Mesothelial cell of epicardium (in vitro differentiated cells): Measurements from ENCODE around the gene ASTL. TPM values are rescaled to one million over a fixed set of nuclear protein-coding genes. Genes with fewer than 3 reads are reported as not detected.

Source experiments
- DNase-seq, 2 experiments: peaks; one replicate each; pipeline ENCODE4 v3.0.0; 2021; ENCODE audit warnings: low spot score in 2 of 2; ENCODE audit not compliant: unreplicated experiment in 2 of 2
- H3K27ac Mint-ChIP-seq: 2 replicates; pipeline ENCODE4 v1.8.0; 2021; ENCODE audit warnings: mixed read lengths
- H3K27me3 Mint-ChIP-seq: 2 replicates; pipeline ENCODE4 v1.8.0; 2021; ENCODE audit warnings: low read depth, mixed read lengths
- H3K36me3 Mint-ChIP-seq: 2 replicates; pipeline ENCODE4 v1.8.0; 2021; ENCODE audit warnings: mixed read lengths
- H3K4me1 Mint-ChIP-seq: 2 replicates; pipeline ENCODE4 v1.8.0; 2021; ENCODE audit warnings: mixed read lengths
- H3K4me3 Mint-ChIP-seq: 2 replicates; pipeline ENCODE4 v1.8.0; 2021; ENCODE audit warnings: mild to moderate bottlenecking, moderate library complexity, mixed read lengths
- H3K9me3 Mint-ChIP-seq: 2 replicates; pipeline ENCODE4 v1.8.0; 2021; ENCODE audit warnings: mixed read lengths
- total RNA-seq: library from RNA; stranded (reverse); gene quantifications from 3 replicates; pipeline ENCODE4 v1.2.1, GENCODE V29; 2021
- TF ChIP-seq, protein P1 (sequence below): fragments of 200-600 bp; sonication (generic); IDR thresholded peaks from one replicate; pipeline ENCODE4 v1.5.0; 2021; ENCODE audit warnings: antibody characterized with exemption; ENCODE audit not compliant: unreplicated experiment

ASTL gene
- total RNA-seq, 1 donor from 2014 or later = 1.2 TPM

DNA sequence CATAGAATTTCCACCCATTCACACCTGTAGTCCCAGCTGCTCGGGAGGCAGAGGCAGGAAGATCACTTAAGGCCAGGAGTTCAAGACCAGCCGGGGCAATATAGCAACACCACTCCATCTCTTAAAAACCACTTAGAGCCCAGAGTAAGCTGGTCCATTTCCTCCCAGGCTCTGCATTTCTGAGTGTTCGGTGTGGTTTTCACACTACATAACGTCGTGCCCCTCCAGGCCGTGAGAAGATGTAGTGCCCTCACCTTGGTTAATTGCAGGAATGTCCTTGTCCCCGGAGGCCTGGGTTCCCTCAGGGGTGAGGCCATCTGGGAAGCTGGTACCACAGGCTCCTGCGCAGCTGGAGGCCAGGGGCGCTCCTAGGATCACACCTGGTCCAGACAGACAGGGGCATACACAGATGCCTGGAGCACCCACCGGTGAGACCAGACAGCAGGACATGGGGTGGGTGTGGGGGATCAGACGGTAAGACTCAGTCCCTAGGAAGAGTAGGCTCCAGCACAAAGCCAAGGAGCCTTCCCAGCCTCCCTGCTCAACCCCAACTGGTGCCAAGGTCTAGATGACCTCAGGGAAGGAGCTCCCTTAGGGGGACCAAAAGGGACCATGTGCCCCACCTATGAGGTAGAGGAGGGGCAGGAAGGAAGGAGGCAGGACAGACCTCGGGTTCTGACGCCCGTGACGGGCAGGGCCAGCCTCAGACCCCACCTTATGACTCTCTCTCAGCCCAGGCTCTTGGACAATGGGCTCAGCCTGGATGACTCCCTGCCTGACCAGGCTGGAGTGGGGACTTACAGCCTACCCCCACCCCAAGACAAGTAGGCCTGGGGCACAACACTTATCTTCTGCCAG lies 752 bp downstream of the ASTL start:
- no peak for DNase-seq
- Mint-ChIP-seq H3K27me3 (peaks cover 36% of the 10 kb centered on the region), H3K27ac (no peak overlapping the region)

DNA sequence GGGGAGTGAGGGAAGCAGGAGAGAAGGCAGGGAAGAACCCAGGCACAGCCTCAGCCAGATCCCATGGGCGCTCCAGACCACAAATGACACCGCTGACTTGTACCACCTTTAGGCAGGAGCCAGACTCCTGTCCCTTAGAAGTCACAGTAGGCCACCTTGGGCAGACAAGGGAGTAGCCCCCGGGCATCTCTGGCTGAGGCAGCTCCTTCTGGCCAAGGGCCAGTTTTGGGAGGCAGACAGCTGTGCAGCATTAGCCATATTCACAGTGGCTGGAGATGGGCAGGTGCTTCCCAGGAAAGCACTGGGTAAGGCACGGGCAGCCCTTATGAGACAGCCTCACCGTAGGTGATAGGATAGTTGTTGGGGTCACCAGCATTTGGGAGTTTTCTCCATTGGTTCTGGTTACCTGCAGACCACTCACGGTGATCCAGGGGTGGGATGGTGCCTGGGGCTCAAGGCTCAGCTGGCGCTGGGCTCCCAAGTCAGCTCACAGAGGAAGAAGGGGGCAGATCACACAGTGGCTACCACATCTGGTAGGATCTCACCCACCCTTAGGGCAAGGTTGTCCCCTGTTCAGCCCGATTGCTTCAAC lies 2.1 kb downstream of the ASTL start:
- no peaks in the 10 kb centered on the region for H3K4me1 Mint-ChIP-seq
- peaks cover 44% of the 10 kb centered on the region for H3K27me3 Mint-ChIP-seq
- H3K9me3 Mint-ChIP-seq = no peaks in the 10 kb centered on the region
- no peak for DNase-seq
- H3K4me3 Mint-ChIP-seq = no peak overlapping the region
- no peak overlapping the region for H3K27ac Mint-ChIP-seq
- TF ChIP-seq, protein P1, sequence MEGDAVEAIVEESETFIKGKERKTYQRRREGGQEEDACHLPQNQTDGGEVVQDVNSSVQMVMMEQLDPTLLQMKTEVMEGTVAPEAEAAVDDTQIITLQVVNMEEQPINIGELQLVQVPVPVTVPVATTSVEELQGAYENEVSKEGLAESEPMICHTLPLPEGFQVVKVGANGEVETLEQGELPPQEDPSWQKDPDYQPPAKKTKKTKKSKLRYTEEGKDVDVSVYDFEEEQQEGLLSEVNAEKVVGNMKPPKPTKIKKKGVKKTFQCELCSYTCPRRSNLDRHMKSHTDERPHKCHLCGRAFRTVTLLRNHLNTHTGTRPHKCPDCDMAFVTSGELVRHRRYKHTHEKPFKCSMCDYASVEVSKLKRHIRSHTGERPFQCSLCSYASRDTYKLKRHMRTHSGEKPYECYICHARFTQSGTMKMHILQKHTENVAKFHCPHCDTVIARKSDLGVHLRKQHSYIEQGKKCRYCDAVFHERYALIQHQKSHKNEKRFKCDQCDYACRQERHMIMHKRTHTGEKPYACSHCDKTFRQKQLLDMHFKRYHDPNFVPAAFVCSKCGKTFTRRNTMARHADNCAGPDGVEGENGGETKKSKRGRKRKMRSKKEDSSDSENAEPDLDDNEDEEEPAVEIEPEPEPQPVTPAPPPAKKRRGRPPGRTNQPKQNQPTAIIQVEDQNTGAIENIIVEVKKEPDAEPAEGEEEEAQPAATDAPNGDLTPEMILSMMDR = no peak
- H3K36me3 Mint-ChIP-seq = no peaks in the 10 kb centered on the region

More for the DNA sequence above, 752 bp downstream of the ASTL start:
- no peaks in the 10 kb centered on the region for H3K9me3 Mint-ChIP-seq
- H3K4me1 Mint-ChIP-seq = peaks cover 2% of the 10 kb centered on the region
- H3K36me3 Mint-ChIP-seq = no peaks in the 10 kb centered on the region
- H3K4me3 Mint-ChIP-seq = no peak overlapping the region
- TF ChIP-seq, protein P1 = no peak

GRCh38 chr2:96135621-96136020 lies 2.7 kb downstream of the ASTL start:
- Mint-ChIP-seq H3K27me3 (peaks cover 50% of the 10 kb centered on the region), H3K9me3 (no peaks in the 10 kb centered on the region), H3K27ac (no peak overlapping the region), H3K4me3 (no peak overlapping the region), H3K36me3 (no peaks in the 10 kb centered on the region), H3K4me1 (no peaks in the 10 kb centered on the region)
- DNase-seq = no peak
- TF ChIP-seq, protein P1 = no peak

DNA sequence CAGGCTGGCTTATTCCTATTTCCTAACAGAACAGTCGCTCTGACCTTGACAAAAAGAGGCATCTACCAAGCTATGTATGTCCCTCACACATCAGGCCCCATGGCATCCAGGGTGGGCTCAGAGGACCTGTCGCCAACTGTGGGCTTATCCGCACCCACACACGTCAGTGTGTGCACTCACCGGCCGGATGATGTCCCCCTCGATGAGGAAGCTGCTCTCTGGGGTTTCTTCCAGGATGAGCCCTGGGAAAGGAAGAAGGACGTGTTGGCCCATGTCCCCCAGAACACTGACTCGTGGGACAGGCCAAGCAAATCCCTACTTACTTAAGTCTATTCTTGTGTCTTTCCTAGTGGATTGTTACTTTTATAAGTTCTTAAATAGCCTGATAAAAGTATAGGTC lies 3.1 kb downstream of the ASTL start:
- H3K4me1 Mint-ChIP-seq = no peaks in the 10 kb centered on the region
- TF ChIP-seq, protein P1 = no peak
- no peak for DNase-seq
- H3K9me3 Mint-ChIP-seq = no peaks in the 10 kb centered on the region
- H3K27me3 Mint-ChIP-seq = peaks cover 55% of the 10 kb centered on the region
- H3K27ac Mint-ChIP-seq = no peak overlapping the region
- H3K4me3 Mint-ChIP-seq = no peak overlapping the region
- no peaks in the 10 kb centered on the region for H3K36me3 Mint-ChIP-seq

DNA sequence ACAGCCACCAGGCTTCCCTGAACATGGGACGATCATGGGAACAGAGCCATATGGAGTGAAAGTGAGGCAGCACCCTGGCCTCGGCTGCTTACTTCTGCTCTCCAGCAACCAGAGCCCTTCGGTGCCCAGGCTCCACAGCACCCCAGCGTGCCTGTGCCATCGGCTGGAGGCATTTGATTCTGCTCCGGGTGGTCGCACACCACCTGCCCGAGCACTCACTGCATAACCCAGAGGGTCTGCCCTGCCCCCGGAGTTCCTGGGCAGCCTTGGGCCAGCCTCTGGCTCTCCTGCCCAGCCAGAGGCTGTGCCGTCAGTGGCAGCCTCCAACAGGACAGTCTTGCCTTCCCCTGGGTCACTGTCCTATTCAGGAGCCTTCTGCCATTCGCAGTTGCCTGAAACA lies 3.9 kb downstream of the ASTL start:
- Mint-ChIP-seq H3K4me3 (no peak overlapping the region), H3K27ac (no peak overlapping the region), H3K27me3 (peaks cover 61% of the 10 kb centered on the region), H3K4me1 (no peaks in the 10 kb centered on the region), H3K9me3 (no peaks in the 10 kb centered on the region), H3K36me3 (no peaks in the 10 kb centered on the region)
- TF ChIP-seq, protein P1 = no peak
- DNase-seq = no peak
